Measurements from ENCODE around the gene ARL4C. TPM values are rescaled to one million over a fixed set of nuclear protein-coding genes. Genes with fewer than 3 reads are reported as not detected.

The ARL4C gene
- total RNA-seq, 2 donors from 2014 or later = 99.5 to 136 TPM

DNA sequence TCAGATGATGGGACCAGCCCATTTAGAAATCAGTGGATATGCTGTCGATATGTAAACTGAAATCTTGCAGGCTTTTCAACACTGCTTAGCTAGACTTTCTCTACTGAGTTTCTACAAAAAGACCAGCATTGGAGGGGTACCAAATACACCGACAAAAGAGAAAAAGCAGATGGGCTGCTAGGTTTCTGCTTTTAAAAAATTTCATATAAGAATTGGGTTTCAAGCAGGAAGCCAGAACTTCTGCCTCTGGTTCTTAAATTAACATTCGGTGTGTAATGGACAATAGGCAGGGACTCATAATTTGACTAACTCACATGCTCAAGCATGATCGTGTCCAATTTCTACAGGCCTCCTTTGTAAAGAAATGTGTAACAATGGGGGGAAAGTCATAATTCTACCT is 3.1 kb downstream of the ARL4C start:
- no peak for ATAC-seq
- Mint-ChIP-seq H3K4me3 (peak overlapping the region; percentile 95), H3K36me3 (peaks cover 30% of the 10 kb centered on the region), H3K9me3 (no peaks in the 10 kb centered on the region), H3K27me3 (no peaks in the 10 kb centered on the region), H3K4me1 (ENCODE audit: low read depth in 2 of 2) (peaks cover 49 to 59% of the 10 kb centered on the region in 2 donors), H3K27ac (peak overlapping the region; percentile 98 to 99)
- DNase-seq (ENCODE audit: low spot score) = no peak

DNA sequence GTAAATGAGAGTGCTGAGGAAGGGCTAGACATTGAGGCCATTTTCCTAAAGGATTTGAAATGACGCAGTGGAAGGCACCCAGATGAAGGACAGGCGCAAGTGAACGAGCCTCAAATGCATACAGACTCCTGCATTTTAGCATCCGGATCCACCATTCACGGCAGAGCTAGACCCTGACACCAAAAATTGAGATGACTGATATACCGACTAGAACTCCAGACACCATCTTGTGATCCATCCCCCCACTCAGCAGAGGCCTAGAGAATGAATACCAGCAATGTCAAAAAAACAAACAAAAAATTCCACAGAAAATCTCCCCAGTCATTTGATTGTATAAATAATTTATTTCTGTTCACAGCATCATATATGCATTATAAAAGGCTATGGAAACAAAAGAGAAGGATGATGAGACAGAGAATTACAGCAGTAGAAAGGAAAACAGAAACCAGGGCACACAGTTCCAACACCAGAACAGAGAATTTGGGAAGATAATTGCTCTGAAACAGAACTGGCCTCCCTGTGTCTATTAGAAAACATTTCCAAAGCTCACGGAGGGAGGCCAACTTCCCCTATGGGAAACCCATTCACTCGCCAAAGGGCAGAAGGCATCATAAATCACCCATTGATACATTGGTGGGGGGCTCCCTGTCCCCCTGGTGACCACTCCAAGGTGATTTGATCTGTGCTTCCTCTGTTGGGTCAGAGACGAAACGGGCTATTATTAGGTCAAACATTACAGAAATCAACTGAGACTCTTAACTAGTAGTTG is 4.0 kb downstream of the ARL4C start:
- Mint-ChIP-seq H3K27ac (peak overlapping the region; percentile 98 to 99), H3K9me3 (no peaks in the 10 kb centered on the region), H3K36me3 (peaks cover 36% of the 10 kb centered on the region), H3K4me3 (peak overlapping the region; percentile 95), H3K27me3 (no peaks in the 10 kb centered on the region), H3K4me1 (ENCODE audit: low read depth in 2 of 2) (peaks cover 52 to 62% of the 10 kb centered on the region in 2 donors)
- DNase-seq (ENCODE audit: low spot score) = no peak
- ATAC-seq = no peak

DNA sequence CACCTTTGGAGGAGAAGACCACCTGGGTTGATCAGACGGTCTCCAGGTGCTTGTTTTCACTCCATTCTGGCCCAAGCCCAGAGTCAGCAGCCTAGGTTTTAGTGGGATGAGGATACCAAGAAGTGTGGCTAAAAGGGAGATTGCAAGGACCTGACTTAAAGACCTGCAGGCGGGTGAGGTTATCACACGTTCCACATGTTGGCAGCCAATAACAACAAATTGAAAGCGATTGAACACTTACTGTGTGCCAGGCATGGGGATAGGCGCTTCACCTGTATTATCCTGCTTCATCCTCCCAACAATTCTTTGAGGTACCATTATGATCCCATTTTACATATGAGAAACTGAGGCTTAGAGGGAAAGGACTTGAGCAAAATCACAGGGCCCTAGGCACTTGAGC is 5.0 kb downstream of the ARL4C start:
- Mint-ChIP-seq H3K4me1 (ENCODE audit: low read depth in 2 of 2) (peaks cover 60 to 69% of the 10 kb centered on the region in 2 donors), H3K9me3 (no peaks in the 10 kb centered on the region), H3K27me3 (no peaks in the 10 kb centered on the region), H3K36me3 (peaks cover 38% of the 10 kb centered on the region), H3K4me3 (peak overlapping the region; percentile 95), H3K27ac (peak overlapping the region; percentile 98 to 99)
- no peak for DNase-seq (ENCODE audit: low spot score)
- ATAC-seq = no peak

DNA sequence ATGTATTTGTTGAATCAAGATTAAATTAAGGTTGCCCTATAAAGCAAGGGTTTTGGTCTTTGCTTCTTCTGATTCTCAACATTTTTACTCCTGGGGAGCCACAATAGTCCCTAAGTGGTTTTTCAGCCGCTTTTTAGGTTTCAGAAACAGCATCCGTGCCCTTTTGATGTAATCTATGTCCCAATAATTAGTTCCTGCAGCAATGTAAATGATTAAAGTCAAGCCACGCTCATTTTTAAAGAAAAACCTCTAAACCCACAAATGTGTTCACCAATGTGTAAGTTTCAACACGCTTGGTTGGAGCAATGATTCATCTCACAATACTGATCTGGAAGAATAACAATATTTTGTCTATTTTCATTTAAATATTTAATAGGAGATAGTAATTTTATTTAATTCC is 5.6 kb downstream of the ARL4C start:
- H3K27ac Mint-ChIP-seq = peak overlapping the region; percentile 98 to 99
- H3K27me3 Mint-ChIP-seq = no peaks in the 10 kb centered on the region
- peak overlapping the region; percentile 95 for H3K4me3 Mint-ChIP-seq
- DNase-seq (ENCODE audit: low spot score) = no peak
- ATAC-seq = peak; percentile 26 to 29
- peaks cover 37% of the 10 kb centered on the region for H3K36me3 Mint-ChIP-seq
- no peaks in the 10 kb centered on the region for H3K9me3 Mint-ChIP-seq
- H3K4me1 Mint-ChIP-seq (ENCODE audit: low read depth in 2 of 2) = peaks cover 65 to 74% of the 10 kb centered on the region in 2 donors

DNA sequence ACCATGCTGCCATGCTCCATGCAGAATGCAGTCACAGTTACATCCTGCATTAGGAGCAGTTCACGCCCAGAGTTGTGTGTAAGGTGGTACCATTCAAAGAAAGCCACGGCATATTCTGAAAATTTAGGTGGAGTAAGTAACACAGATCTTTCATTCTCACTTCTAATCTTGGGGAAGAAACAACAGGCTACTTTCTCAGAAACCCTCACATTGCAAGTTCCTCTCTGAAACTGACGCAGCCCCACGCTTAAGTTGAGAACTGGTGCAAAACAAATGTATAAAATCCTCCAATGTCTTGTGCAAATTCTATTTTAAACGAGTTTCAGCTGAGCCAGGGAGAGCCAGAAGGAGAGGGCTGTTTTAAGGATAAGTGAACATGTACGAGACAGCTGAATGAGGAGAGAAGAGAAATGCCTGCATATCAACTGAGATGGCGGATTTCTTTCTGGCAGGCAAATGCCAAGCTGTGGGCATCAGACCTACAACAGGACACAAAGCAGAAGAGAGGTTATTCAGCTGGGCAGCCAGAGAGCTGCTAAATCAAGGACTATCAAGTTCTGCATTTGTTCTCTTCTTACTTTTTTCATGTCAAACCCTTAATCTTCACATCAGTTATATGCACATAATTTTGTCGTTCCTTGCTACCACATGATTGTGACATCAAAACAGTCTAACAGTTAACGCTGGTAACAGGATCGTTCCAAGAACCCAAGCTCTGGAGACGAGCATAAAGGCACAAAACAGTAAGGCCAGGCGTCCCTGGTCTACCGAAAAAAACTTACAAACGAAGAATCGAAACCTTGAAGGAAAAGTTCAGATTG is 6.4 kb downstream of the ARL4C start:
- peaks cover 71 to 74% of the 10 kb centered on the region in 2 donors for H3K4me1 Mint-ChIP-seq (ENCODE audit: low read depth in 2 of 2)
- H3K4me3 Mint-ChIP-seq = peak overlapping the region; percentile 95
- DNase-seq (ENCODE audit: low spot score) = no peak
- peak; percentile 72 to 74 for ATAC-seq
- H3K9me3 Mint-ChIP-seq = no peaks in the 10 kb centered on the region
- no peaks in the 10 kb centered on the region for H3K27me3 Mint-ChIP-seq
- H3K36me3 Mint-ChIP-seq = peaks cover 29% of the 10 kb centered on the region
- H3K27ac Mint-ChIP-seq = peak overlapping the region; percentile 98 to 99

DNA sequence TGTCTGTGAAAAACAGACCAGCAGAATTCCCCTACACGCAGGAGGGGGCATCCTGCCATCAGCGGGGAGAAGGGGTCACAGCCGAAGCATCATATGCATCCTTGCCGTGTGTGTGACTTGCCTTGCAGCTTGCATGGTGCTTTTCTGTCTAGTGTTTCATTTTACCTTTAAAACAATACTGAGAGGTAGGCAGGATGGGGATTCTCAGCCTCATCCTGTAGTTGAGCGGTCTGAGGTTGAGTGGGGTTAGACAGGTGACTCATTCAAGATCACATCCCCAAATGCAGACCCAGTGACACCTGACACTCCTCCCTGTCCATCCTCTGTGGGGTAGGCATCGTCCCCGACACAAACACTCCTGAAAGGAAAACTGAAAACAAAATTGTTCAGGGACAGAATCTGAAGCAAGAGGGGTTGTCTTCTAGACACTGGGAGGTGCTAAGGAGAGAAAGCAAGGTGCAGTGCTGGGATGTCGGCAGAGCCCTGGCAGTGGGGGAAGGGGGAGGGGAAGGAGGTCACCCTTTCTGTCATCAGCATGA is 7.9 kb downstream of the ARL4C start:
- Mint-ChIP-seq H3K27me3 (no peaks in the 10 kb centered on the region), H3K9me3 (peaks cover 3% of the 10 kb centered on the region), H3K36me3 (peaks cover 18% of the 10 kb centered on the region), H3K4me1 (ENCODE audit: low read depth in 2 of 2) (peaks cover 82 to 89% of the 10 kb centered on the region in 2 donors), H3K27ac (peak overlapping the region; percentile 98 to 99), H3K4me3 (peak overlapping the region; percentile 95)
- DNase-seq (ENCODE audit: low spot score) (peak; percentile 78), ATAC-seq (peak; percentile 81 to 84)

DNA sequence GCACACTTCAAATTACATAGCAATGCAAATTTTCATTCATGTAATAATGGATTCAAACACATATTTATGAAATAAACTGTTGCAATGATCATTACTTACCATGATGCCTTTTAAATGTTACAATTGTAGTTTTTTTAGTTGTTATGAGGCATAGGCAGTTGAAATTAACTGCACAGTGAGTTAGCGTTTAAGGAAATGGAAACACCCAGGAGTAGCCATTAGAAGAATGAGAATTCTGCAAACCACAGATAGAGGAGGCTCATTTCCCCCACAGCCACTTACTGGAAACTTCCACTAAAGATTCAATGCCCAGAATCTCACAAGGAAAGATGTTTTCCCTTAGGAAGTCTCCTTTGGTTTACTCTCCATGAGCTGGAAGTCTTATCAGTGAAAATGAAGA is 8.4 kb downstream of the ARL4C start:
- H3K9me3 Mint-ChIP-seq = peaks cover 3% of the 10 kb centered on the region
- no peak for ATAC-seq
- H3K36me3 Mint-ChIP-seq = peaks cover 18% of the 10 kb centered on the region

DNA sequence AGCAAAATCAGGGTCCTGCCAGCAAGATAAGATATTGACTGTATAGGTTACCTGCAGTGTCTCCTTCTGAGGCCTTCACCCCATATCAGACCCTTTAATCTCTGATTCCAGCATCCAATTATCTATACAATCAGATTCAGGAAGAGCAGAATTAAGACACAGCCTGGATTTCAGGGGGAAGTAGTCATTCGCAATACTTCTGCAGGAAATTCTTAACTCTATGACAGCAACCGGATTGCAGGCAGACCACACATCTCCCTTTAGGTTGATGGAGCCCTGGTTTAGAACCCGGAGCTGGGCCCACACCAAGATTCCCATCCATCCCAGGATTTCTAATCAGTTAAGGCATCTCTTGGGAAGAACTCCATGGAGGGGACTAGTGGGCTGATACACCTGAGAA is 9.5 kb downstream of the ARL4C start:
- H3K27ac Mint-ChIP-seq = peak overlapping the region; percentile 98 to 99
- peak overlapping the region; percentile 95 for H3K4me3 Mint-ChIP-seq
- DNase-seq (ENCODE audit: low spot score) (no peak), ATAC-seq (no peak)
- H3K27me3 Mint-ChIP-seq = no peaks in the 10 kb centered on the region
- peaks cover 3% of the 10 kb centered on the region for H3K9me3 Mint-ChIP-seq
- H3K36me3 Mint-ChIP-seq = peaks cover 9% of the 10 kb centered on the region
- peaks cover 86 to 96% of the 10 kb centered on the region in 2 donors for H3K4me1 Mint-ChIP-seq (ENCODE audit: low read depth in 2 of 2)

More for the DNA sequence above, 8.4 kb downstream of the ARL4C start:
- Mint-ChIP-seq H3K27me3 (no peaks in the 10 kb centered on the region), H3K27ac (peak overlapping the region; percentile 98 to 99), H3K4me1 (ENCODE audit: low read depth in 2 of 2) (peaks cover 87 to 94% of the 10 kb centered on the region in 2 donors), H3K4me3 (peak overlapping the region; percentile 95)
- no peak for DNase-seq (ENCODE audit: low spot score)

DNA sequence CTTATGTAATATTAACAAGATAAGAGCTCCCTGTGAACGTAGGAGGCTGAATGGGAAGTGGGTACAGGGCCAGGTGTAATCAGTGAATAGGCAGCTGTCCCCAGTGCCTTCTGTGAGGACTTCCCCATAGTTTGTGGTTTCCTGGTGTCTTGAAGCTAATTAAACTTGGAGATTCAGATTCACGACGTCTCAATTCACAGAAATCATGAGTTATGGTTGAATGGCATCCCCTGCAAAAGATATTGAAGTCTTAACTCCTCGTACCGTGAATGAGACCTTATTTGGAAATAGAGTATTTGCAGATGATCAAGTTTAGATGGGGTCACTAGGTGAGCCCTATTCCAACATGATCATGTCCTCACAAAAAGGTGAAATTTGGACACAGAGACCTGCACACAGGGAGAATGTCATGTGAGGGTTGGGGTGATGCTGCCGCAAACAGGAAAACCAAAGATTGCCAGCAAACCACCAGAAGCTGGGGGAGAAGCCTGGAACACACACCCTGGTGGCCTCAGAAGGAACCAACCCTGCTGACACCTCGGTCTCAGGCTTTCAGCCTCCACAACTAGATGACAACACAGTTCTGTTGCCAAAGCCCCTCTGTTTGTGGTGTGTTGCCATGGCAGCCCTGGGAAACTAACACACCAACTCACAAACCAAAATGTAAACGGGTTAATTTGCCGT is 13.2 kb downstream of the ARL4C start:
- Mint-ChIP-seq H3K4me1 (ENCODE audit: low read depth in 2 of 2) (peaks cover 81 to 90% of the 10 kb centered on the region in 2 donors), H3K27ac (peak overlapping the region; percentile 98 to 99), H3K36me3 (peaks cover 12% of the 10 kb centered on the region), H3K27me3 (no peaks in the 10 kb centered on the region), H3K4me3 (peak overlapping the region; percentile 71), H3K9me3 (peaks cover 3% of the 10 kb centered on the region)
- DNase-seq (ENCODE audit: low spot score) (peak; percentile 93), ATAC-seq (peak; percentile 91 to 93)

DNA sequence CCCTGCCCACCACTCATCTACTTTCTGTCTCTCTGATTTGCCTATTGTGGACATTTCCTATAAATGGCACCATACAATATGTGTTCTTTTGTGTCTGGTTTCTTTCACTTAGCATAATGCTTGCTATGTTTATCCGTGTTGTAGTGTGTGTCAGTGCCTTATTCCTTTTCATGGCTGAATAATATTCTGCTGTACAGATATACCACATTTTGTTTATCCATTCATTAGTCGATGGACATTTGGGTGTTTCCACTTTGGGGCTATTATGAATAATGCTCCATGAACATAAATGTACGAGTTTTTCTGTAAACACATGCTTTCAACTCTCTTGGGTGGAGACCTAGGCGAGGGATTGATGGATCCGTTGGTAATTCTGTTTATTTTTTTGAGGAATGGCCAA is 15.6 kb downstream of the ARL4C start:
- peaks cover 71 to 81% of the 10 kb centered on the region in 2 donors for H3K4me1 Mint-ChIP-seq (ENCODE audit: low read depth in 2 of 2)
- no peak for DNase-seq (ENCODE audit: low spot score)
- peaks cover 6% of the 10 kb centered on the region for H3K9me3 Mint-ChIP-seq
- peaks cover 4% of the 10 kb centered on the region for H3K36me3 Mint-ChIP-seq
- H3K4me3 Mint-ChIP-seq = peak overlapping the region; percentile 71
- peak overlapping the region; percentile 98 to 99 for H3K27ac Mint-ChIP-seq
- H3K27me3 Mint-ChIP-seq = no peaks in the 10 kb centered on the region
- no peak for ATAC-seq

DNA sequence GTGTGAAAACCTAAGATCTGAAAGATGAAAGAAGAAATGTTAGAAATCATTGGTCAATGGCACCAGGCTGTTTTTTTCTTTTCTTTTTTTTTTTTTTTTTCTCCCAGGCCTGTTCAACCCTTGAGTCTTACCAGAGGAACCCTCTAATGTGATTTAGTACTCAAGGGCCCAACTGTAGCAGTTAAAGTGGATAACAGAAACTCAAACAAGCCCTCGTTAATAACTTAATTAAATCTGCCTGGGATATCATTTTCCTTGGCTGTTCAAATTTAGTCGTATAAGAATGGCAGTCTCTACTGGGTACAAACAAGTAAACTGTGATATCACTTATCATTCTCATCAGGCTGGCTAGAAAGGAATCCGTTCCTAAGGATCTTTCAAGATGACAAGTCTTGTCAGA is 16.5 kb downstream of the ARL4C start:
- Mint-ChIP-seq H3K27ac (peak overlapping the region; percentile 73 to 89), H3K4me3 (peak overlapping the region; percentile 61), H3K9me3 (peaks cover 6% of the 10 kb centered on the region), H3K36me3 (peaks cover 4% of the 10 kb centered on the region), H3K27me3 (no peaks in the 10 kb centered on the region), H3K4me1 (ENCODE audit: low read depth in 2 of 2) (peaks cover 71 to 82% of the 10 kb centered on the region in 2 donors)
- DNase-seq (ENCODE audit: low spot score) = no peak
- ATAC-seq = no peak

DNA sequence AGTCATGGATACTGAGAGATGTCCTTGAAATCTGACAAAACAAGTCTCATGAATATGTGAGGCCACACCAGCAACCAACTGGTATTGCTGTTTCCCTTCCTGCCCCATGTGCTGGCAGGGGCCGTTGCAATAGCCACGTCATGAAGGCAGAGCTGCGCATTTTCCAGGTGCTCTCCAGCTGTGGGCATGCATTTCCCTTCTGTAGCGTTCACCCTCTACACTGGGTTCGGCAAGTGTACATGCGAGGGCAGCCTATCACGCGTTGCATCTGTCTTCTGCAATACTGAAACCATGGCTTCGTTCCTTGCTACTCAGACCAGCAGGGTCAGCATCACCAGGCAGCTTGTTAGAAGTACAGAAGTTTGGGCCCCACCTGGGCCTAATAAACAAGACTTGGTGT is 17.4 kb downstream of the ARL4C start:
- peak overlapping the region; percentile 61 for H3K4me3 Mint-ChIP-seq

DNA sequence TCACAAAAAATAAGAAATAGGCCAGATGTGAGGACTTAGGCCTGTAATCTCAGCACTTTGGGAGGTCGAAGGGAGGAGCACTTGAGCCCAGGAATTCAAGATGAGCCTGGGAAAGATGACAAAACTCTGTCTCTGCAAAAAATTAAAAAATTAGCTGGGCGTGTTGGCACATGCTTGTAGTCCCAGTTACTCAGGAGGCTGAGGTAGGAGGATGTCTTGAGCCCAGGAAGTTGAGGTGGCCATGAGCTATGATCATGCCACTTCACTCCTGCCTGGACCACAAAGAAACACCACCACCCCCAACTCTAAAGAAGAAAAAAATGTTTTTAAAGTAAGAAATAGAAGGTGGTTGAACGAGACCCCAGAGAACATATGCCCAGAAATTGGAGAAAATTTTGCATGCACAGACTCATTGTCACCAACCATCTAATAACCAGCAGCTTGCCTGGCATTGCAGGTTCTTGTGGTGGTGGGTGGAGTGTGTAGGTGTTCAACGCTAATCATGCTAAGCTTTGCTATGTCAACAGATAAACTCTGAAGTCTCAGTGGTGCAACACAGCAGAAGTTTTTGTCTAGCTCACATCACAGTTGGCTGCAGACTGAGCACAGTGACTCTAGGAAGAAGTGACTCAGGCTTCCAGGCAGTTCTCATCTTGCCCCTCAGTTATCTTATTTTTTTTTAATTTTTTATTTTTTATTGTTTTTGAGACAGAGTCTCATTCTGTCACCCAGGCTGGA is 18.6 kb downstream of the ARL4C start:
- H3K36me3 Mint-ChIP-seq = peaks cover 4% of the 10 kb centered on the region
- H3K27me3 Mint-ChIP-seq = no peaks in the 10 kb centered on the region
- peak in 1 of 2 donors; percentile 48 for ATAC-seq
- peaks cover 3% of the 10 kb centered on the region for H3K9me3 Mint-ChIP-seq
- peak overlapping the region; percentile 73 to 89 for H3K27ac Mint-ChIP-seq
- DNase-seq (ENCODE audit: low spot score) = no peak
- H3K4me3 Mint-ChIP-seq = peak overlapping the region; percentile 57
- H3K4me1 Mint-ChIP-seq (ENCODE audit: low read depth in 2 of 2) = peaks cover 68 to 80% of the 10 kb centered on the region in 2 donors

More for the DNA sequence above, 17.4 kb downstream of the ARL4C start:
- DNase-seq (ENCODE audit: low spot score) = no peak
- Mint-ChIP-seq H3K27me3 (no peaks in the 10 kb centered on the region), H3K4me1 (ENCODE audit: low read depth in 2 of 2) (peaks cover 71 to 82% of the 10 kb centered on the region in 2 donors), H3K27ac (peak overlapping the region; percentile 73 to 89), H3K36me3 (peaks cover 4% of the 10 kb centered on the region), H3K9me3 (peaks cover 5% of the 10 kb centered on the region)
- no peak for ATAC-seq

Measured in natural killer cell treated with Interleukin-12 subunit alpha and Interleukin-12 subunit beta and Interleukin-15 and Interleukin-18, amount 100 ng/mL, for 72 hours (primary cell).